VCaP (cell line): ENCODE data around the gene PPP2R2C.

Experiments
- H3K27ac ChIP-seq: fragments of 450-650 bp; 2 replicates; pipeline ENCODE4 v1.5.1; 2017
- CTCF ChIP-seq: fragments of 450-650 bp; conservative IDR thresholded peaks from 2 replicates; pipeline ENCODE4 v1.5.1; 2017; ENCODE audit warnings: mild to moderate bottlenecking, moderate library complexity

PPP2R2C gene

GRCh38 chr4:6454112-6454910, 18.1 kb downstream of the PPP2R2C start:
- no peak for TF ChIP-seq CTCF

GRCh38 chr4:6453688-6453990, 18.8 kb downstream of the PPP2R2C start:
- H3K27ac ChIP-seq = peak overlapping the region; percentile 64
- no peak for TF ChIP-seq CTCF

More at GRCh38 chr4:6454112-6454910, 18.1 kb downstream of the PPP2R2C start:
- peak overlapping the region; percentile 64 for H3K27ac ChIP-seq

- no peak for TF ChIP-seq CTCF
- H3K27ac ChIP-seq = peak overlapping the region; percentile 64
These were observed 19.3 kb downstream of the PPP2R2C start for GRCh38 chr4:6452897-6453687.

GRCh38 chr4:6452116-6452896, 20.1 kb downstream of the PPP2R2C start:
- no peak for TF ChIP-seq CTCF
- H3K27ac ChIP-seq = no peak overlapping the region

- no peak for TF ChIP-seq CTCF
- H3K27ac ChIP-seq = no peak overlapping the region
These were observed 21.1 kb downstream of the PPP2R2C start for GRCh38 chr4:6451309-6451708.

GRCh38 chr4:6450709-6451108, 21.7 kb downstream of the PPP2R2C start:
- TF ChIP-seq CTCF = no peak
- H3K27ac ChIP-seq = no peak overlapping the region
